ENCODE results near the gene CMSS1. TPM values are rescaled to one million over a fixed set of nuclear protein-coding genes. Genes with fewer than 3 reads are reported as not detected.

CMSS1 gene
- total and polyA plus RNA-seq, 11 donors, result 13.5 to 48.4 (median 34.8) TPM

GRCh38 chr3:99777210-99777549 lies 40.5 kb upstream of the CMSS1 start:
- no peaks in the 10 kb centered on the region for H3K36me3 ChIP-seq
- intact Hi-C loops (cut with DNase I), result no loop called here
- H3K4me1 ChIP-seq, result peaks cover 0 to 8% (median 0%) of the 10 kb centered on the region in 12 donors
- H3K9me3 ChIP-seq, result no peaks in the 10 kb centered on the region
- no peaks in the 10 kb centered on the region for H3K27me3 ChIP-seq
- H3K4me3 ChIP-seq, result no peak overlapping the region
- ATAC-seq (no peak), DNase-seq (no peak)
- H3K27ac ChIP-seq, result no peak overlapping the region
- TF ChIP-seq POLR2A (IDR thresholded peaks at IDR 0.05) (no peak), CTCF (IDR thresholded peaks at IDR 0.05) (no peak)
- 80 to 91% (median 86%) methylated on average over 2 of the region's 2 CpGs for WGBS, 4 donors

- no peak overlapping the region for H3K27ac ChIP-seq
- peaks cover 0 to 8% (median 0%) of the 10 kb centered on the region in 12 donors for H3K4me1 ChIP-seq
- DNase-seq (no peak), ATAC-seq (no peak)
- whole genome bisulfite sequencing, 4 donors, result 83 to 85% (median 84%) methylated on average over 2 of the region's 2 CpGs
- no peak for TF ChIP-seq POLR2A (IDR thresholded peaks at IDR 0.05)
- TF ChIP-seq CTCF (IDR thresholded peaks at IDR 0.05), result no peak
- H3K36me3 ChIP-seq, result no peaks in the 10 kb centered on the region
- H3K4me3 ChIP-seq, result no peak overlapping the region
- intact Hi-C loops (cut with DNase I), result no loop called here
- no peaks in the 10 kb centered on the region for H3K27me3 ChIP-seq
- H3K9me3 ChIP-seq, result no peaks in the 10 kb centered on the region
These were observed 40.0 kb upstream of the CMSS1 start for GRCh38 chr3:99777708-99778107.

- DNase-seq (no peak), ATAC-seq (no peak)
- intact Hi-C loops (cut with DNase I), result loop anchor here in 2 of 10 donors (10.0 kb wide), 3 partner anchors 276 to 756 kb away; no protein-coding TSS in a partner anchor
- H3K9me3 ChIP-seq, result no peaks in the 10 kb centered on the region
- peaks cover 0 to 3% (median 0%) of the 10 kb centered on the region in 12 donors for H3K4me1 ChIP-seq
- H3K27me3 ChIP-seq, result no peaks in the 10 kb centered on the region
- no peak overlapping the region for H3K4me3 ChIP-seq
- no peak overlapping the region for H3K27ac ChIP-seq
- WGBS, 4 donors, result 69 to 85% (median 76%) methylated on average over 3 of the region's 3 CpGs
- no peak for TF ChIP-seq POLR2A (IDR thresholded peaks at IDR 0.05)
- no peak for TF ChIP-seq CTCF (IDR thresholded peaks at IDR 0.05)
- H3K36me3 ChIP-seq, result no peaks in the 10 kb centered on the region
These were observed 36.9 kb upstream of the CMSS1 start for GRCh38 chr3:99780749-99781148.

- Histone ChIP-seq H3K27ac (no peak overlapping the region), H3K9me3 (no peaks in the 10 kb centered on the region), H3K4me3 (no peak overlapping the region), H3K36me3 (no peaks in the 10 kb centered on the region), H3K27me3 (no peaks in the 10 kb centered on the region), H3K4me1 (no peaks in the 10 kb centered on the region)
- intact Hi-C loops (cut with DNase I), result loop anchor here in 2 of 10 donors (10.0 kb wide), 3 partner anchors 277 to 757 kb away; no protein-coding TSS in a partner anchor
- ATAC-seq (no peak), DNase-seq (no peak)
- TF ChIP-seq CTCF (IDR thresholded peaks at IDR 0.05), result no peak
- no peak for TF ChIP-seq POLR2A (IDR thresholded peaks at IDR 0.05)
- WGBS, 4 donors, result 83 to 87% (median 85%) methylated on average over 3 of the region's 3 CpGs
These were observed 35.9 kb upstream of the CMSS1 start for GRCh38 chr3:99781761-99782160.

Measured in heart left ventricle (tissue), 16 donors.